Heart left ventricle (tissue), 13 donors: Measurements from ENCODE around the gene KDM4E.
"Not testable (repeated sequence)": the region's sequence is repeated elsewhere in the genome, so short reads cannot be mapped to it uniquely, and the experiment has no call there.

ENCODE experiments used
- CTCF ChIP-seq, 12 donors: fragments of 200-600 bp; sonication (generic) in 4 of 12; IDR thresholded peaks; one replicate each; pipeline versions ENCODE4 v1.5.0 to v1.8.0; 2018 to 2022; ENCODE audit warnings: antibody characterized with exemption in 12 of 12, mild to moderate bottlenecking in 5 of 12
- POLR2A ChIP-seq, 2 donors: fragments of 450-650 bp; IDR thresholded peaks; one replicate each; pipeline ENCODE4 v1.6.1; 2017; ENCODE audit warnings: antibody characterized with exemption in 2 of 2, mild to moderate bottlenecking in 2 of 2, moderate library complexity in 2 of 2
- donor health status: ischemic (EF 13 %, LVEDD 7.1; RV severe dilation, severe dysfunction).
- donor health status: DM: no; HTN: yes; CAD: no.
- donor health status: DM: no; HTN: no; CAD: no.
- donor health status: ischemic (EF 25% LVEDD 6.9; RV normal size, moderate dysfunction).
- donor health status: ischemic (EF 25% LVEDD 5.7; RV mildly dilated, moderate dysfunction).
- donor health status: ischemic (EF 35%, LVEDD 5.7; RV mildly dilated, moderate dysfunction).
- donor health status: nonischemic (EF 11% LVEDD 7.7; RV severe dilation, severe dysfunction).
- donor health status: DM: yes; HTN: yes; CAD: no.
- donor health status: PGD.
- donor health status: ischemic (EF 29% LVEDD 5.4; RV normal size, mild dysfunction).
- donor health status: nonischemic (EF 23%, LVEDD 6.1; RV moderate dilation, normal function).

- TF ChIP-seq CTCF, POLR2A (IDR thresholded peaks at IDR 0.05): not testable (repeated sequence)
Observed at GRCh38 chr11:95021468-95021867, 3.6 kb upstream of the KDM4E start.
